Smooth muscle cell (in vitro differentiated cells): ENCODE data around the gene EEF2K. TPM values are rescaled to one million over a fixed set of nuclear protein-coding genes. Genes with fewer than 3 reads are reported as not detected.

Experiments used
- DNase-seq: peaks from one replicate; lab custom pipeline; 2025; ENCODE audit not compliant: unreplicated experiment; lab: John Stamatoyannopoulos, UW
- H2AFZ ChIP-seq: fragments of 200-600 bp; sonication (generic); 2 replicates; pipeline ENCODE4 v1.6.0; 2016; ENCODE audit warnings: antibody characterized with exemption, low read depth, mild to moderate bottlenecking
- H3F3A ChIP-seq: fragments of 200-600 bp; sonication (generic); 2 replicates; pipeline ENCODE4 v1.6.0; 2017; ENCODE audit warnings: antibody characterized with exemption, low read depth
- H3K27ac ChIP-seq: fragments of 200-600 bp; sonication (generic); 2 replicates; pipeline ENCODE4 v1.5.1; 2016; ENCODE audit warnings: low read depth, mild to moderate bottlenecking
- H3K27me3 ChIP-seq: fragments of 200-600 bp; sonication (generic); 2 replicates; pipeline ENCODE4 v1.6.1; 2016; ENCODE audit warnings: low read depth, mild to moderate bottlenecking
- H3K36me3 ChIP-seq: fragments of 200-600 bp; sonication (generic); 2 replicates; pipeline ENCODE4 v1.5.1; 2016; ENCODE audit warnings: low read depth
- H3K4me1 ChIP-seq: fragments of 200-600 bp; sonication (generic); 2 replicates; pipeline ENCODE4 v1.5.1; 2016; ENCODE audit warnings: low read depth
- H3K4me2 ChIP-seq: fragments of 200-600 bp; sonication (generic); 2 replicates; pipeline ENCODE4 v1.6.0; 2016; ENCODE audit warnings: mild to moderate bottlenecking
- H3K4me3 ChIP-seq: fragments of 200-600 bp; sonication (generic); 2 replicates; pipeline ENCODE4 v1.5.1; 2016; ENCODE audit warnings: mild to moderate bottlenecking
- H3K79me2 ChIP-seq: fragments of 200-600 bp; sonication (generic); 2 replicates; pipeline ENCODE4 v1.6.0; 2016; ENCODE audit warnings: low read depth, mild to moderate bottlenecking
- H3K9ac ChIP-seq: fragments of 200-600 bp; sonication (generic); 2 replicates; pipeline ENCODE4 v1.6.0; 2016; ENCODE audit warnings: low read depth
- H3K9me3 ChIP-seq: fragments of 200-600 bp; sonication (generic); replicated peaks from 2 replicates; pipeline ENCODE4 v1.5.1; 2016; ENCODE audit warnings: low read depth
- H4K20me1 ChIP-seq: fragments of 200-600 bp; sonication (generic); 2 replicates; pipeline ENCODE4 v1.6.0; 2016; ENCODE audit warnings: low read depth
- WGBS: methylation state at CpG from one replicate; pipeline ENCODE4 v1.1.7; 2016; ENCODE audit warnings: low lambda C conversion rate; 5-methylcytosine and 5-hydroxymethylcytosine counted together
- polyA plus RNA-seq: library from polyadenylated mRNA; unstranded; fragments of >200 nt; fragmentation: Nextera tagmentation; extraction: Ambion mirVana; gene quantifications from 2 replicates; pipeline ENCODE4 v1.2.1, GENCODE V29; 2016
- total RNA-seq: library from RNA; depleted of rRNA; stranded (reverse); fragments of >200 nt; gene quantifications from 2 replicates; pipeline ENCODE4 v1.2.3, GENCODE V29; 2014
- TF ChIP-seq, protein P1 (sequence below): fragments of 200-600 bp; sonication (generic); IDR thresholded peaks from 2 replicates; pipeline ENCODE4 v1.5.1; 2017; ENCODE audit warnings: borderline replicate concordance, mild to moderate bottlenecking, antibody characterized with exemption; ENCODE audit not compliant: insufficient read depth, poor library complexity, severe bottlenecking

Gene EEF2K
- total and polyA plus RNA-seq, 2 experiments from 2014 or later: 8.7 to 12.8 TPM

GRCh38 chr16:22198547-22199293 is 7.4 kb upstream of the EEF2K start:
- Histone ChIP-seq H3K79me2 (no peaks in the 10 kb centered on the region), H3F3A (peaks cover 17% of the 10 kb centered on the region), H2AFZ (peak overlapping the region; percentile 36), H3K9ac (peak overlapping the region; percentile 77), H3K27ac (peak overlapping the region; percentile 95), H3K36me3 (no peaks in the 10 kb centered on the region), H3K27me3 (no peaks in the 10 kb centered on the region), H3K4me3 (no peak overlapping the region), H4K20me1 (no peaks in the 10 kb centered on the region), H3K9me3 (no peaks in the 10 kb centered on the region), H3K4me2 (peak overlapping the region; percentile 65), H3K4me1 (peaks cover 7% of the 10 kb centered on the region)
- DNase-seq: no peak
- TF ChIP-seq, protein P1, sequence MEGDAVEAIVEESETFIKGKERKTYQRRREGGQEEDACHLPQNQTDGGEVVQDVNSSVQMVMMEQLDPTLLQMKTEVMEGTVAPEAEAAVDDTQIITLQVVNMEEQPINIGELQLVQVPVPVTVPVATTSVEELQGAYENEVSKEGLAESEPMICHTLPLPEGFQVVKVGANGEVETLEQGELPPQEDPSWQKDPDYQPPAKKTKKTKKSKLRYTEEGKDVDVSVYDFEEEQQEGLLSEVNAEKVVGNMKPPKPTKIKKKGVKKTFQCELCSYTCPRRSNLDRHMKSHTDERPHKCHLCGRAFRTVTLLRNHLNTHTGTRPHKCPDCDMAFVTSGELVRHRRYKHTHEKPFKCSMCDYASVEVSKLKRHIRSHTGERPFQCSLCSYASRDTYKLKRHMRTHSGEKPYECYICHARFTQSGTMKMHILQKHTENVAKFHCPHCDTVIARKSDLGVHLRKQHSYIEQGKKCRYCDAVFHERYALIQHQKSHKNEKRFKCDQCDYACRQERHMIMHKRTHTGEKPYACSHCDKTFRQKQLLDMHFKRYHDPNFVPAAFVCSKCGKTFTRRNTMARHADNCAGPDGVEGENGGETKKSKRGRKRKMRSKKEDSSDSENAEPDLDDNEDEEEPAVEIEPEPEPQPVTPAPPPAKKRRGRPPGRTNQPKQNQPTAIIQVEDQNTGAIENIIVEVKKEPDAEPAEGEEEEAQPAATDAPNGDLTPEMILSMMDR: no peak
- 73% methylated on average over 7 of the region's 7 CpGs for WGBS

GRCh38 chr16:22202261-22202637 is 3.8 kb upstream of the EEF2K start:
- H2AFZ ChIP-seq: no peak overlapping the region
- peaks cover 1% of the 10 kb centered on the region for H4K20me1 ChIP-seq
- H3K9me3 ChIP-seq: no peaks in the 10 kb centered on the region
- 95% methylated on average over 6 of the region's 6 CpGs for WGBS
- H3K4me2 ChIP-seq: no peak overlapping the region
- no peaks in the 10 kb centered on the region for H3K36me3 ChIP-seq
- H3K79me2 ChIP-seq: peaks cover 5% of the 10 kb centered on the region
- TF ChIP-seq, protein P1: no peak
- no peak overlapping the region for H3K9ac ChIP-seq
- H3K4me3 ChIP-seq: no peak overlapping the region
- H3F3A ChIP-seq: peaks cover 23% of the 10 kb centered on the region
- no peak overlapping the region for H3K27ac ChIP-seq
- no peak for DNase-seq
- H3K27me3 ChIP-seq: no peaks in the 10 kb centered on the region
- H3K4me1 ChIP-seq: peaks cover 12% of the 10 kb centered on the region

- H4K20me1 ChIP-seq: peaks cover 10% of the 10 kb centered on the region
- H3K4me3 ChIP-seq: no peak overlapping the region
- no peak overlapping the region for H3K27ac ChIP-seq
- H3K9me3 ChIP-seq: no peaks in the 10 kb centered on the region
- H3K4me2 ChIP-seq: no peak overlapping the region
- H3K4me1 ChIP-seq: peaks cover 17% of the 10 kb centered on the region
- 88% methylated on average over 5 of the region's 5 CpGs for WGBS
- H2AFZ ChIP-seq: no peak overlapping the region
- H3K79me2 ChIP-seq: peaks cover 13% of the 10 kb centered on the region
- peaks cover 18% of the 10 kb centered on the region for H3F3A ChIP-seq
- DNase-seq: no peak
- TF ChIP-seq, protein P1: no peak
- H3K36me3 ChIP-seq: no peaks in the 10 kb centered on the region
- no peaks in the 10 kb centered on the region for H3K27me3 ChIP-seq
- no peak overlapping the region for H3K9ac ChIP-seq
Observed at GRCh38 chr16:22203091-22203490, 3.0 kb upstream of the EEF2K start.
